Activated CD4-positive, CD25-positive, alpha-beta regulatory T cell treated with anti-CD3 and anti-CD28 coated beads, Interleukin-2, amount 50 U/mL, for 24 hours (primary cell): Measurements from ENCODE around the gene MBP.

Experiments
- ATAC-seq, 2 donors: fragments of 150-1000 bp; cut with Tn5 transposase; one replicate each; pipeline ENCODE4 v1.10.0; 2021; ENCODE audit warnings: mild to moderate bottlenecking in 1 of 2, moderate library complexity in 1 of 2

The MBP gene

GRCh38 chr18:77113361-77114151 is 19.0 kb downstream of the MBP start:
- no peak for ATAC-seq

- ATAC-seq = no peak
These were observed 19.9 kb downstream of the MBP start for GRCh38 chr18:77112747-77113092.

GRCh38 chr18:77111951-77112746 is 20.4 kb downstream of the MBP start:
- no peak for ATAC-seq

- no peak for ATAC-seq
These were observed 21.1 kb downstream of the MBP start for GRCh38 chr18:77111449-77111848.

- ATAC-seq = no peak
These were observed 21.6 kb downstream of the MBP start for GRCh38 chr18:77110936-77111335.

- no peak for ATAC-seq
These were observed 22.2 kb downstream of the MBP start for GRCh38 chr18:77110400-77110799.

GRCh38 chr18:77109648-77110019 is 22.9 kb downstream of the MBP start:
- ATAC-seq = no peak

- ATAC-seq = no peak
These were observed 23.5 kb downstream of the MBP start for GRCh38 chr18:77108821-77109647.

GRCh38 chr18:77108001-77108692 is 24.4 kb downstream of the MBP start:
- ATAC-seq = peak; percentile 72 to 81

- no peak for ATAC-seq
These were observed 25.3 kb downstream of the MBP start for GRCh38 chr18:77107292-77107691.

GRCh38 chr18:77106331-77106730 is 26.3 kb downstream of the MBP start:
- ATAC-seq = peak in 1 of 2 donors; percentile 1

- ATAC-seq = no peak
These were observed 26.9 kb downstream of the MBP start for GRCh38 chr18:77105680-77106079.

- ATAC-seq = no peak
These were observed 27.6 kb downstream of the MBP start for GRCh38 chr18:77105028-77105427.

- no peak for ATAC-seq
These were observed 28.5 kb downstream of the MBP start for GRCh38 chr18:77103991-77104531.

- no peak for ATAC-seq
These were observed 29.3 kb downstream of the MBP start for GRCh38 chr18:77103187-77103850.

GRCh38 chr18:77102259-77103040 is 30.1 kb downstream of the MBP start:
- peak; percentile 79 to 80 for ATAC-seq

GRCh38 chr18:77101410-77102258 is 30.9 kb downstream of the MBP start:
- peak; percentile 49 to 52 for ATAC-seq

- peak; percentile 16 to 19 for ATAC-seq
These were observed 31.7 kb downstream of the MBP start for GRCh38 chr18:77100751-77101355.
